Liver (tissue), 2 donors: ENCODE results near the gene ACBD3.

Source experiments
- RXRA ChIP-seq, 2 donors: IDR thresholded peaks; 2 replicates each; pipeline ENCODE4 v1.6.1; 2017 to 2018; ENCODE audit warnings: antibody characterized with exemption in 2 of 2, mild to moderate bottlenecking in 1 of 2
- TAF1 ChIP-seq: conservative IDR thresholded peaks from 2 replicates; pipeline ENCODE4 v1.6.1; 2016; ENCODE audit warnings: antibody characterized with exemption, mild to moderate bottlenecking
- donor health status: healthy.

DNA sequence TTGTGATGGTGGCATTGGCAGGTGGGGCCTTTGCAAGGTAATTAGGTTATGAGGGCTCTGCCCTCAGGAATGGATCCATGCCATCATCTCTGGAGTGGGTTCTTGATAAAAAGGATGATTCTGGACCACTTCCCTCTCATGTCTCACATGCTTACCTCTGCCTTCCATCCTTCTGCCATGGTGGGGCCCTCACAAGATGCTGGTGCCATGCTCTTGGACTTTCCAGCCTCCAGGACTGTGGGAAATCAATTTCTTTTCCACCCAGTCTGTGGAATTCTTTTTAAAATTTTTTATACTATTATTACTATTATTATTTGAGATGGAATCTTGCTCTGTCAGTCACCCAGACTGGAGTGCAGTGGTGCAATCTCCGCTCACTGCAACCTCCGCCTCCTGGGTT is 57.3 kb downstream of the ACBD3 start:
- TF ChIP-seq TAF1 (no peak), RXRA (IDR thresholded peaks at IDR 0.05) (no peak)
